ENCODE results near the gene SUMF1.
A peak's percentile ranks its signal among the peaks of the same experiment; 100 is the strongest.

Gene SUMF1

GRCh38 chr3:4375911-4376310 lies 91.2 kb downstream of the SUMF1 start:
- DNase-seq: no peak

GRCh38 chr3:4373669-4374068 lies 93.4 kb downstream of the SUMF1 start:
- no peak for DNase-seq

DNA sequence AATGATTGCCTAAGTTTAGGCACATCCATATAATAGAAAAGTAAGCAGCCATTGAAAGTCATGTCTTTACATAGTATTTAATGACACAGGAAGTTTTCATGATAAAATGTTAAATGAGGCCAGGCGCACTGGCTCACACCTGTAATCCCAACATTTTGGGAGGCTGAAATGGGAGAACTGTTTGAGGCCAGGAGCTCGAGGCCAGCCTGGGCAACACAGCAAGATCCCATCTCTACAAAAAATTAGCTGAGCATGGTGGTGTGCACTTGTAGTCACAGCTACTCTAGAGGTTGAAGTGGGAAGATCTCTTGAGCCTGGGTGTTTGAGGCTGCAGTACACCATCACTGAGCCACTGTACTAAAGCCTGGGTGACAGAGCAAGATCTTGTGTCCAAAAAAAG lies 104.5 kb downstream of the SUMF1 start:
- no peak for DNase-seq

GRCh38 chr3:4360817-4361216 lies 106.3 kb downstream of the SUMF1 start:
- DNase-seq: no peak

DNA sequence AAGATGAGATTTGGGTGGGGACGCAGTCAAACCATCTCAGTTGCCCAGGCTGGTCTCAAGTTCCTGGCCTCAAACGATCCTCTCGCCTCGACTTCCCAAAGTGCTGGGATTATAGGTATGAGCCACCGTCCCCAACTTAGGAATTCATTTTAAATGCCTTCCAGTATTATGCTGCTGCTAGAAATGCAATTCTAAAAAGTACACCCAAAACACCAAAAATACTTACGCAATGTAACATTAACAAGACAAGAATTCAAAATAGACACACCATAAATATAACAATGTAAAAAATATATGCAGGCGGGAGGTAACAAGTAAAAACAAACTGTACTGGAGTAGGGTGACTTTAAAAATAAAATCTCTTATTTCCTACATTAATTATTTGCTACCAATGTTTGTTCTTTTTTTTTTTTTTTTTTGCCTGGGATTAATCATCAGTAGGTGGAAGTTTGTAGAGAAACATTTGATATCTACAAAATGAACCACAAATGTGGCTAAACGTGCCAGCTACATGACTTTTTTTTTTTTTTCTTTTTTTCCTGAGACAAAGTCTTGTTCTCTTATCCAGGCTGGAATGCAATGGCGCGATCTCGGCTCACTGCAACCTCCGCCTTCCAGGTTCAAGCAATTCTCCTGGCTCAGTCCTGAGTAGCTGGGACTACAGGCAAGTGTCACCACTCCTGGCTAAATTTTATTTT lies 107.1 kb downstream of the SUMF1 start:
- DNase-seq: no peak

- DNase-seq: no peak
Observed at GRCh38 chr3:4358273-4358672, 108.8 kb downstream of the SUMF1 start.

DNA sequence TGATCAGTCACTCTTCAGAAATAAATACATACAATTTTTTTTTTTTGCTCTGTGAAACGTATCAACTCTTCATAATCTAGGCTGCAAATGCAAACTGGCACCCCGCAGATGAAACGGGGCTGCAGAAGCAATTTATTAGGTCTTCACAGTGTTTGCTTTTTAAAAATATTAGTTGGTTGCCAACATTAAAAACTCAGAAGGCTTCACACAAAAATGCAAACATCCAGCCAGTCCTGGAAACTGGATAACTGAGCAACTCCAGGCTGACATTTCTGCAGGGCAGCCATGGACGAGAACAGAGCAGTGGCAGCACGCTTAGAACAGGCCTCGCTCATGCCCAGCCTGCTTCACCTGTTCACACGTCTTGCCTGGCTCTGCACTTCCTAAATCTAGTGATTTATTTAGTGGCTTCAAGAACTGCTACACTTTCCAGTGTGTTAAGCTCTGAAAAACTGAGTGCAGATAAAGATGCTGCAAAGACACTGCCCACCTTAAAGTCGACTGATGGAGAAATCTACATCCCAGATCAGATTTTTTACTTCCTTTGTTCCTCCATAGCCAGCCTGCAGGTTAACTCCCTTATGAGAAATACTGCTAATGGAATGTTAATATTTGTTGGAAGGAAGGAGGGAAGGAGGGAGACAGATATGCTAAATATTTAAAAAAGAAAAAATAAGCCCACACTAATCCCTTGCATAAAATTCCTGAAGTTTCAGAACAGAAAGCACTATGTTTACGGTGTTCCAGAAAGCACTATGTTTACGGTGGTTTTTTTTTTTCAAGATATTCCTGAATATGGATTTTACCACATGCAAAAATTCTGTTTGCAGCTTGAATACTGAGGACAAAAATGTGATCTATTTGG lies 110.3 kb downstream of the SUMF1 start:
- DNase-seq: no peak

DNA sequence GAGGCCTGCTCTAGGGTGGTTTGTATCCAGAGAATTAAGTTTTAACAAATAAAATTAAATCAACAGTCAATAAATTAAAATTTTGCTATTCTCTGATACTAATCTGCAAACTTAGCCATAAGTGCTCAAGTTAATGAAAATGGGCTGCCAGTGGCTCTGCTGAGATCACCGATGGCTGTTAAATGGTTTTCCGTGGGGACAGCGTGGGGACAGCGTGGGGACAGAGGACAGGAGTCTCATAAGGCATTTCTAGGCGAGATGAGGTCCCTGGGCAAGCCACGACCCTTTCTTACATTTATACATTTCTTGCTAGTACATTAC lies 110.9 kb downstream of the SUMF1 start:
- DNase-seq: no peak

DNA sequence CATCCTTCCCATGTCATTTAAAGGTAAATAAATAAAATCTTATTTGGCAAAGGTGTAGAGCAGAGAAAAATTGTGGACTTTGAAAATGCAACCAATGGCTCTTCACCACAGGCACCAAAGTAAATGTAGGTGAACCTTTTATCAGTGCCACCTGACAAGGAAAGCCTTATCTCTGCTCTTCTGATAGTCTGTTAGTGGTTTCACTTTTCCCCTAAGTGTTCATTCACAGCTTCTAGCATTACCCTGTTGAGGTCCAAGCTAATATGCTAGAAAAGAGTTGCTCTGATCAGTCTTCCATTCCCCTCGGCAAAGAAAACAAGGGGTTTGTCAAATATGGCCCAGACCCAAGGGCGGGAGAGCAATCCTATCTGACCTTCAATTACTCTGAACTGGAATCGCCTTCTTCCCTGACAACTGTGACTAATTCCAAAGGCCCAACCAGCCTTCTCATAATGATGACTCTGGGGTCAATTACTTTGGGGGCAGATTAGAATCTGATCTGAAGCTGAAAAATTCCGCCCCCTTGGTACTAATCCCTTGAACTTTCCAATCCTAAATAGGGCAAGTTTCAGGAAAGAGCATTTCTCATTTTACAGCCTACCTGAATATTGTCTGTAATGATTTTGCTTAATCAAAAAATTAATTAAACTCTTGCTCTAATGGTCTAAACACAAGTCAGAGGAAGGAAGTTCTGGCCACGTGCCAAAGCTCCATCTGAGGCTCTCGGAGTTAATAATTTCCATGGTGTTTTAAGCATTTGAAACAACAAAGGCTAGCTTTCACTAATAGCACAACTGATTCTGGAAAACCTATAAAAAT lies 111.5 kb downstream of the SUMF1 start:
- no peak for DNase-seq

DNA sequence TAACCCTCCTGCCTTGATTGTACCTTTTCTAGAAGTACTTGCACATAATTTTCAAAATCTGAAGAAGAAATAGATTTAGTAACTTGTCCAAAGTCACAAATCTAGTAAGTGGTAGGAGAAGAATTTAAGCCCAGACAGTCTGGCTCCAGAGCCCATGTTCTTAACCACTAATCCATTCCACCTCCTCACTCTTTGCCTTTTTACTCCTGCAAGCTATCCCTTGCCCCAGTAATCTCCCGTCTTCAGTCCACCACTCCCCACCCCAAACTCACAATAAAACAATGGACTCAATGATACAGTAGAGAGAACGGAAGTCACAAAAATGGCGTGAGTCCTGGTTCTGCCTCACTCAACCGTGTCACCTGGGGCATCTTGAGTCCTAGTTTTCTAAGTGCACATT lies 115.2 kb downstream of the SUMF1 start:
- no peak for DNase-seq

DNA sequence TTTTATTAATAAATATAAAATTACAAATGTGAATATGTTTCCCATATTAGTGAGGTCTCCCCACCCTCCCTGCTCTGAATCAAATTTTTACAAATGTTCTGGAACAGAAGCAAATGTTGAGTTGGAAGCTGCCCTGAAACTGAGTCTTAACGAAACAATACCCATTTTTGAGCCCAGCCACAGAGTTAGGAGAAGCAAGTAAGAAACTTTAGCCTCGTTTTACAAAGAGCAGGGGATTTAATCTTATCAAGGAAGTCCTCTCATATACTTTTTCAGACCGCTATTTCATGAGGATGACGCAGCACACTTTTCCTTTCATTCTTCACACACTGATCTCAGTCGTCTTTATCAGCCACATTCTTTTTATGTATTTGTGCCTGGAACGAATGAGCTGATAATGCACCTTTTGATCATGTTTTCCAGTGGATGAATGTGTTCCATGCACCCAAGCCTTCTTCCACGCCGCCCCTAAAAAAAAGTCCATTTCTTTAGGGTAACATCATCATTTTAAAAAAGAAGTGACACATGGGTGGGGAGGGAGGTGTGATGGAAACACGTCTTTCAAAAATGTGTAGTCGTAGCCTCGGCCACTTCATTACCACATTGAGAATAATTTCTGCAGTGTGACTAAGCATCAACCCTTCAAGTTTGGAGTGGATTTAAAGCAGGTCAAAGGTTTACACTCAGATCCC lies 115.8 kb downstream of the SUMF1 start:
- DNase-seq: peak; percentile 23

- peak; percentile 57 for DNase-seq
Observed at GRCh38 chr3:4350789-4351163, 116.3 kb downstream of the SUMF1 start.

GRCh38 chr3:4343258-4343657 lies 123.8 kb downstream of the SUMF1 start:
- DNase-seq: no peak

GRCh38 chr3:4341336-4341675 lies 125.8 kb downstream of the SUMF1 start:
- DNase-seq: no peak

- peak; percentile 50 for DNase-seq
Observed at GRCh38 chr3:4340411-4341335, 126.4 kb downstream of the SUMF1 start.

- no peak for DNase-seq
Observed at GRCh38 chr3:4340077-4340410, 127.0 kb downstream of the SUMF1 start.

GRCh38 chr3:4338751-4339150 lies 128.3 kb downstream of the SUMF1 start:
- DNase-seq: no peak

- DNase-seq: no peak
Observed at GRCh38 chr3:4336850-4337546, 130.1 kb downstream of the SUMF1 start.

DNA sequence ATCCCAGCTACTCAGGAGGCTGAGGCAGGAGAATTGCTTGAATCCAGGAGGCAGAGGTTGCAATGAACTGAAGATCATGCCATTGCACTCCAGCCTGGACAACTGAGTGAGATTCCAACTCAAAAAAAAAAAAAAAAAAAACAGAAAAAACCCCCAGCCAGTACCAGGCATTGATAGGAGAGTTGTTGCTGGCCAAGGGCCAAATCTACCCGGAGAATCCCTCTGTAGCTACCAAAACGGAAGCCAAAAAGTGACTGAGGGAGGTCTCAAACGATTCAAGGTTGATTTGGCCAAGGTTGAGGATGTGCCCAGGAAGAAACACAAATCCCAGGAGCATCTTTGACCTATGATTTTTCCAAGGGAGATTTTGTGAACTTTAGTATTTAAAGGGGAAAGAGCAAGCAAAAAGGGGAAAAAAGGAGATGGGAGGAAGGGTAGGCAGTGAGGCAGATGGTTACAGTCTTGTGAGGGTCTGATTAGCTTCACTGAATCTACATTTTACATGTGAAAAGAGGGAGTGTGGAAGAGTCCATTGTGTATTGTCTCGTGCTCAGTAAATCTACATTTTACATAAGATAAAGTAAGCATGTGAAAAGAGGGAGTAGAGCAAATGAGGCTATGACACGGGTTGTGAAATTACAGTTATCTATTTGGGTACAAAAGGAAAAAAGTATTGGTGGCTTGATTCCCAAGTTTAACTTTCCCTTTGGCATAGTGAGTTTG lies 131.1 kb downstream of the SUMF1 start:
- DNase-seq: no peak

DNA sequence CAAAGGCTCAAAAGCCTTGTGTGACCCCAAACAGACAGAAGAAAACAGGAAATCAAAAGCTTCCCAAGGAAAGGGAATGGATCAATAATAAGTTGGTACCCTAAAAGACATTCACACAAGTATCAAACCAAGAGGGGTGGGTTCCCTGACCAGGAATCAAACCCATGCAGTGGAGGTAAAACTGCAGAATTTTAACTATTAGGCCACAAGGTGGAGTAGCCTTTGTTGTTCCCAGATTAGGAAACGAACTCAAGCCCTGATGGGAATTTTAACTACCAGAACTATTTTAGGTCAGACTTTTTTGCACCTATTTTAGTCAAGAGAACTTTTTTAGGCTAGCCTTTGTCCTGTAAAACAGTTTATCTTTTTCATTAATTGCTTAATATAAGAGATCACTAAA lies 132.5 kb downstream of the SUMF1 start:
- DNase-seq: no peak

- DNase-seq: no peak
Observed at GRCh38 chr3:4332991-4333390, 134.1 kb downstream of the SUMF1 start.

Data from GF-D8 (cell line).